GM18526 (cell line): ENCODE results near the gene NUDT6.

ENCODE experiments used
- POLR2A ChIP-seq: IDR thresholded peaks from 3 replicates; pipeline ENCODE4 v1.6.1; 2011; ENCODE audit not compliant: insufficient read length; ENCODE audit errors: extremely low read depth

The NUDT6 gene

GRCh38 chr4:122895336-122895995 lies 26.9 kb downstream of the NUDT6 start:
- TF ChIP-seq POLR2A: no peak

- no peak for TF ChIP-seq POLR2A
Measured at GRCh38 chr4:122894827-122895226, 27.6 kb downstream of the NUDT6 start.

GRCh38 chr4:122890147-122890795 lies 32.1 kb downstream of the NUDT6 start:
- TF ChIP-seq POLR2A: no peak

- no peak for TF ChIP-seq POLR2A
Measured at GRCh38 chr4:122889726-122890125, 32.7 kb downstream of the NUDT6 start.

- TF ChIP-seq POLR2A: no peak
Measured at GRCh38 chr4:122884499-122884898, 37.9 kb downstream of the NUDT6 start.

GRCh38 chr4:122882857-122883735 lies 39.3 kb downstream of the NUDT6 start:
- TF ChIP-seq POLR2A: no peak

- no peak for TF ChIP-seq POLR2A
Measured at GRCh38 chr4:122879001-122879400, 43.4 kb downstream of the NUDT6 start.

GRCh38 chr4:122876456-122876855 lies 45.9 kb downstream of the NUDT6 start:
- TF ChIP-seq POLR2A: no peak

GRCh38 chr4:122875949-122876348 lies 46.4 kb downstream of the NUDT6 start:
- no peak for TF ChIP-seq POLR2A

- TF ChIP-seq POLR2A: no peak
Measured at GRCh38 chr4:122873821-122874593, 48.4 kb downstream of the NUDT6 start.

GRCh38 chr4:122873146-122873545 lies 49.3 kb downstream of the NUDT6 start:
- TF ChIP-seq POLR2A: no peak

- TF ChIP-seq POLR2A: no peak
Measured at GRCh38 chr4:122865425-122865824, 57.0 kb downstream of the NUDT6 start.

GRCh38 chr4:122863639-122864038 lies 58.8 kb downstream of the NUDT6 start:
- no peak for TF ChIP-seq POLR2A

GRCh38 chr4:122861172-122861943 lies 61.0 kb downstream of the NUDT6 start:
- no peak for TF ChIP-seq POLR2A
